HL-60 (cell line): ENCODE measurements around the gene BRD3.

Source experiments
- DNase-seq, 2 experiments: peaks; one replicate each; pipeline ENCODE4 v3.0.0-alpha.2; 2010 to 2020; ENCODE audit warnings: low read depth in 1 of 2, low spot score in 1 of 2
- H3K27ac ChIP-seq: fragments of 250-450 bp; sonication (Bioruptor Pico); replicated peaks from 2 replicates; pipeline ENCODE4 v1.5.1; 2020; ENCODE audit warnings: mild to moderate bottlenecking, moderate library complexity
- H3K27me3 ChIP-seq: fragments of 250-450 bp; sonication (Bioruptor Pico); 2 replicates; pipeline ENCODE4 v1.5.1; 2021; ENCODE audit warnings: mild to moderate bottlenecking, moderate library complexity; ENCODE audit not compliant: insufficient read depth, poor library complexity, severe bottlenecking
- H3K4me3 ChIP-seq: replicated peaks from 2 replicates; pipeline ENCODE4 v1.5.1; 2011; ENCODE audit warnings: mild to moderate bottlenecking, control low read depth, low read length; ENCODE audit not compliant: insufficient read depth
- CTCF ChIP-seq: IDR thresholded peaks from one replicate; pipeline ENCODE4 v1.5.1; 2011; ENCODE audit warnings: low read length, control low read depth, inconsistent platforms; ENCODE audit not compliant: insufficient read depth
- GABPA ChIP-seq: IDR thresholded peaks from 2 replicates; pipeline ENCODE4 v1.6.1; 2012; ENCODE audit warnings: low read depth
- POLR2AphosphoS5 ChIP-seq: IDR thresholded peaks from 2 replicates; pipeline ENCODE4 v1.6.1; 2012; ENCODE audit warnings: low read depth
- REST ChIP-seq: IDR thresholded peaks from 2 replicates; pipeline ENCODE4 v1.6.1; 2012; ENCODE audit warnings: low read depth; ENCODE audit not compliant: insufficient replicate concordance
- SPI1 ChIP-seq: IDR thresholded peaks from 2 replicates; pipeline ENCODE4 v1.6.1; 2012; ENCODE audit warnings: low read depth, mild to moderate bottlenecking, borderline replicate concordance

BRD3 gene

DNA sequence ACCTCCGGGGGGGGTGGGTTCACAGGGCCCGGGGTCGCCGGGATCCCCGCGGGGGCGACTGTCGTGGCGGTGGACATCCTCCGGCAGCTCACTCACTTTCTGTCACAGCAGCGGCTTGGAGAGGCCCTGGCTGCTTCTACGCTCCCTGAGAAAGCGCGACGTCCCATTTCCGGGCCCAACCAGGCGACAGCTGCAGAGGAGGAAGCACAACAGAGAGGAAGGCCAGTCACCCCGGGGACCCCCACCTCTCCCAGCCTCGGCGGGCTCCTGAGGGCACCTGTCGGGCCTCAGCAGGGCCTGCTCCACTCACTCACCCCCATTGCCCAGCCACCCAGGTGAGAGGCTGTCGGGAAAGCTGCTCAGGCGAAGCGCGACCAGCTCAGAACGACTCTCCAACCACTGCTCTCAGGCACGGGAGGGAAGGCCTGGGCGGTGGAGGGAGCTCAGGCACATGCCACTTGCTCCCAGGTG lies 14.4 kb downstream of the BRD3 start:
- no peak overlapping the region for H3K27ac ChIP-seq
- no peak overlapping the region for H3K4me3 ChIP-seq
- H3K27me3 ChIP-seq, result no peaks in the 10 kb centered on the region
- DNase-seq, result no peak
- TF ChIP-seq CTCF (no peak), SPI1 (no peak), POLR2AphosphoS5 (no peak), REST (no peak), GABPA (no peak)

GRCh38 chr9:134052941-134053340 lies 14.9 kb downstream of the BRD3 start:
- Histone ChIP-seq H3K27me3 (no peaks in the 10 kb centered on the region), H3K4me3 (no peak overlapping the region), H3K27ac (no peak overlapping the region)
- no peak for TF ChIP-seq POLR2AphosphoS5
- no peak for TF ChIP-seq SPI1
- TF ChIP-seq GABPA, result no peak
- TF ChIP-seq CTCF, result no peak
- no peak for TF ChIP-seq REST
- DNase-seq, result no peak

DNA sequence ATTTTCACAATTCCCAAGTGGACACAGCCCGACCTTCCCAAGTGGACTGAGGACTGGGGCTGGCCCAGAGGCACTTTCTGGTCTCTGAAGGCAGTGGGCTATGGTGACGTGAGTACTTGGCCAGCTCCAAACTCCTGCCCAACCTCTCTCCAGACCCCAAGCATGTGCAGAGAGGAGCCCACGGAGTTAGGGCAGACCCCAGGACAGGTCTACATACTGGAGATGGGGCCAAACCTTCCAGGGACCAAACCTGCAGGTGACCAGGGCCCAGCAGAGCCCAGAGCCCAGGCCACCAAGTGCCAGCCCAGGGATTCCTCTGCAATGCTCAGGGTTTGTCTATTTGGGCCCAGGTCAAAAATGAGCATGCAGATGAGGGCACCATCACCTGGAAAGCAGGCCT lies 15.3 kb downstream of the BRD3 start:
- Histone ChIP-seq H3K27ac (no peak overlapping the region), H3K27me3 (no peaks in the 10 kb centered on the region), H3K4me3 (no peak overlapping the region)
- no peak for DNase-seq
- TF ChIP-seq GABPA (no peak), REST (no peak), SPI1 (no peak), CTCF (no peak), POLR2AphosphoS5 (no peak)
